ENCODE results near the gene HLA-F.

DNA sequence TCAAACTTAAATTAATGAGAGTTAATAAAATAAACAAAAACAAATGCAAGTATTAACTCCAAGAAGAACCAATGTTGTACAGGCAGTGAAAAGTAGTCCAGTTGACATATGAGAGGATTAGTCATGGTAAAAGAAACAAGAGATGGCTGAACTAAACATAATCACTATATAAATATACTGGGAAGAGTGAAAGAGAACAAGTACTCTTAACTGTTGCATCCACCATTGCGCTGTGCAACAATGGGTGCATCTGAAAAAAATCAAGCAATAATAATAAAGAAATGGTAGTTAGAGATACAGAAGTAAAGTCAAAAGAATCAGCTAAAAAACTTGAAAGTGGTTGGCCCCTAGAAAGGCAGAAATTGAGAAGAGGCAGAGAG is 16.6 kb downstream of the HLA-F start:
- TF ChIP-seq, protein P1, sequence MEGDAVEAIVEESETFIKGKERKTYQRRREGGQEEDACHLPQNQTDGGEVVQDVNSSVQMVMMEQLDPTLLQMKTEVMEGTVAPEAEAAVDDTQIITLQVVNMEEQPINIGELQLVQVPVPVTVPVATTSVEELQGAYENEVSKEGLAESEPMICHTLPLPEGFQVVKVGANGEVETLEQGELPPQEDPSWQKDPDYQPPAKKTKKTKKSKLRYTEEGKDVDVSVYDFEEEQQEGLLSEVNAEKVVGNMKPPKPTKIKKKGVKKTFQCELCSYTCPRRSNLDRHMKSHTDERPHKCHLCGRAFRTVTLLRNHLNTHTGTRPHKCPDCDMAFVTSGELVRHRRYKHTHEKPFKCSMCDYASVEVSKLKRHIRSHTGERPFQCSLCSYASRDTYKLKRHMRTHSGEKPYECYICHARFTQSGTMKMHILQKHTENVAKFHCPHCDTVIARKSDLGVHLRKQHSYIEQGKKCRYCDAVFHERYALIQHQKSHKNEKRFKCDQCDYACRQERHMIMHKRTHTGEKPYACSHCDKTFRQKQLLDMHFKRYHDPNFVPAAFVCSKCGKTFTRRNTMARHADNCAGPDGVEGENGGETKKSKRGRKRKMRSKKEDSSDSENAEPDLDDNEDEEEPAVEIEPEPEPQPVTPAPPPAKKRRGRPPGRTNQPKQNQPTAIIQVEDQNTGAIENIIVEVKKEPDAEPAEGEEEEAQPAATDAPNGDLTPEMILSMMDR (conservative IDR thresholded peaks at IDR 0.05), result no peak
- no peak for TF ChIP-seq ZFX (IDR thresholded peaks at IDR 0.05)
